ENCODE data around the gene EZR. TPM values are rescaled to one million over a fixed set of nuclear protein-coding genes. Genes with fewer than 3 reads are reported as not detected.

The EZR gene
- total and polyA plus RNA-seq, 9 of the 15 experiments (the other 6 are each of a cell fraction or from before 2014, with no cell fraction given) = 36.5 to 162 (median 104) TPM

- Histone ChIP-seq H3K36me3 (ENCODE audit: control insufficient read depth, insufficient read depth, low read length) (peaks cover 71% of the 10 kb centered on the region), H3K4me1 (replicated peaks in 1 of 2; ENCODE audit: control insufficient read depth in 2 of 2, insufficient read depth in 2 of 2, low read length in 2 of 2) (peaks cover 9 to 42% of the 10 kb centered on the region in 2 experiments; a peak in 4 of 5 replicates), H3K4me2 (ENCODE audit: insufficient read depth, low read length) (no peak overlapping the region)
Measured at GRCh38 chr6:158808941-158809678, 10.1 kb downstream of the EZR start.

More at GRCh38 chr6:158808941-158809678, 10.1 kb downstream of the EZR start:
- H3K9me3 ChIP-seq (replicated peaks; ENCODE audit: control insufficient read depth, insufficient read depth, low read depth, low read length) = no peaks in the 10 kb centered on the region
- CTCF ChIA-PET (ENCODE audit: low intra/inter-chr PET ratio) = no interaction called here
- H3K27ac ChIP-seq (ENCODE audit: extremely low read depth, low read depth, low read length) = no peak overlapping the region
- 89% methylated on average over 8 of the region's 8 CpGs for WGBS (ENCODE audit: insufficient coverage, low coverage, missing lambda C conversion rate)
- peaks cover 15% of the 10 kb centered on the region for H3K9me1 ChIP-seq (ENCODE audit: control insufficient read depth, insufficient read depth, low read length)
- BruUV-seq (replicated peaks) = no TSS peak
- H3K9ac ChIP-seq (ENCODE audit: insufficient read depth in 1 of 2, low read depth in 2 of 2, low read length in 2 of 2) = no peak overlapping the region
- ATAC-seq (no peak), FAIRE-seq (no peak), DNase-seq (ENCODE audit: extremely low read depth in 1 of 4, low spot score in 3 of 4) (no peak)
- intact Hi-C loops (cut with micrococcal nuclease) = loop anchor here (10.0 kb wide), 1 partner anchor 296 kb away; no protein-coding TSS in a partner anchor
- peaks cover 98% of the 10 kb centered on the region for H3K79me2 ChIP-seq (ENCODE audit: control insufficient read depth, insufficient read depth, low read length)
- no peaks in the 10 kb centered on the region for H3K27me3 ChIP-seq (ENCODE audit: control insufficient read depth in 2 of 2, insufficient read depth in 2 of 2, low read length in 2 of 2)
- no peak overlapping the region for H2AFZ ChIP-seq (ENCODE audit: low read depth, low read length)
- no peak overlapping the region for H3K4me3 ChIP-seq
- H4K20me1 ChIP-seq (replicated peaks; ENCODE audit: control insufficient read depth, insufficient read depth, low read length) = peaks cover 49% of the 10 kb centered on the region
- no peak for TF ChIP-seq HBP1 (CRISPR knock-in tag; IDR thresholded peaks at IDR 0.05)
- peak; percentile 66 for TF ChIP-seq CEBPB (tag; IDR thresholded peaks at IDR 0.05)
- TF ChIP-seq CEBPG (CRISPR knock-in tag; IDR thresholded peaks at IDR 0.05) = no peak
- TF ChIP-seq CEBPG (tag; conservative IDR thresholded peaks at IDR 0.05 in 1 of 2, IDR thresholded peaks at IDR 0.05 in 1 of 2) = peak in 1 of 2 experiments; percentile 21; a peak in 1 of 4 replicates
- in situ Hi-C loops (cut with MboI) = no loop called here
- POLR2A ChIA-PET = interaction anchor here (0.6 to 2.8 kb wide), 7 partner anchors 8 to 196 kb away, joined by 3 to 13 read pairs (median 3); no protein-coding TSS in a partner anchor
